H1 (cell line): ENCODE data around the gene UBR1. TPM values are rescaled to one million over a fixed set of nuclear protein-coding genes. Genes with fewer than 3 reads are reported as not detected.

ENCODE experiments used
- ASH2L ChIP-seq: fragments of 200-600, 300-600 bp; sonication (generic); IDR thresholded peaks from one replicate; pipeline ENCODE4 v1.7.1; 2017; ENCODE audit warnings: low read length
- CHD2 ChIP-seq: IDR thresholded peaks from 2 replicates; pipeline ENCODE4 v1.6.1; 2012; ENCODE audit warnings: low read length, improper control_type of control experiment
- CREB1 ChIP-seq: IDR thresholded peaks from 2 replicates; pipeline ENCODE4 v1.6.1; 2012; ENCODE audit warnings: inconsistent platforms
- EZH2 ChIP-seq: fragments of 200-600 bp; sonication (generic); IDR thresholded peaks from 2 replicates; pipeline ENCODE4 v1.7.1; 2012; ENCODE audit warnings: low read depth, mild to moderate bottlenecking, moderate library complexity, low read length, inconsistent platforms; ENCODE audit not compliant: severe bottlenecking
- KDM4A ChIP-seq: IDR thresholded peaks from one replicate; pipeline ENCODE4 v1.7.1; 2012; ENCODE audit warnings: low read depth, mild to moderate bottlenecking, moderate library complexity, low read length, inconsistent platforms; ENCODE audit not compliant: severe bottlenecking
- KDM5A ChIP-seq: fragments of 200-600 bp; IDR thresholded peaks from 2 replicates; pipeline ENCODE4 v1.7.1; 2012; ENCODE audit warnings: mild to moderate bottlenecking, low read length, inconsistent platforms, mixed read lengths
- POLR2AphosphoS5 ChIP-seq: IDR thresholded peaks from 2 replicates; pipeline ENCODE4 v1.6.1; 2011; ENCODE audit warnings: low read depth, low read length
- RAD21 ChIP-seq, 2 experiments: IDR thresholded peaks in 1 of 2; conservative IDR thresholded peaks in 1 of 2; 2 replicates each; pipeline ENCODE4 v1.6.1; 2011; ENCODE audit warnings: low read depth in 2 of 2, low read length in 2 of 2, improper control_type of control experiment in 1 of 2, inconsistent platforms in 1 of 2, mild to moderate bottlenecking in 1 of 2, moderate library complexity in 1 of 2
- RBBP5 ChIP-seq: IDR thresholded peaks from 2 replicates; pipeline ENCODE4 v1.7.1; 2012; ENCODE audit warnings: low read depth, mild to moderate bottlenecking, inconsistent platforms, low read length, moderate library complexity, borderline replicate concordance
- RFX5 ChIP-seq: IDR thresholded peaks from 2 replicates; pipeline ENCODE4 v1.6.1; 2011; ENCODE audit warnings: low read depth, low read length, improper control_type of control experiment, borderline replicate concordance
- SIRT6 ChIP-seq: IDR thresholded peaks from one replicate; pipeline ENCODE4 v1.7.1; 2012; ENCODE audit warnings: low read length, inconsistent platforms
- SP1 ChIP-seq: IDR thresholded peaks from 2 replicates; pipeline ENCODE4 v1.6.1; 2011; ENCODE audit warnings: low read depth, low read length
- SP2 ChIP-seq: IDR thresholded peaks from 2 replicates; pipeline ENCODE4 v1.6.1; 2012; ENCODE audit warnings: mild to moderate bottlenecking, low read length, inconsistent platforms
- TAF1 ChIP-seq: IDR thresholded peaks from 2 replicates; pipeline ENCODE4 v1.6.1; 2011; ENCODE audit warnings: mild to moderate bottlenecking, low read depth, low read length
- TAF7 ChIP-seq: optimal IDR thresholded peaks from 2 replicates; pipeline ENCODE3; 2011; ENCODE audit warnings: low read depth, mild to moderate bottlenecking, inconsistent platforms, low read length, moderate library complexity, borderline replicate concordance
- TBP ChIP-seq: IDR thresholded peaks from 2 replicates; pipeline ENCODE4 v1.6.1; 2011; ENCODE audit warnings: low read depth, low read length, improper control_type of control experiment
- YY1 ChIP-seq: IDR thresholded peaks from 2 replicates; pipeline ENCODE4 v1.6.1; 2011; ENCODE audit warnings: low read depth, mild to moderate bottlenecking, low read length
- polyA plus RNA-seq, 7 experiments: library from polyadenylated mRNA; depleted of rRNA in 3 of 7; stranded (reverse) in 5 of 7; unstranded in 2 of 7; fragments of >200 nt in 5 of 7; fragments of 200-250 nt in 2 of 7; gene quantifications; 1 replicate in 5 of 7; 2 replicates in 1 of 7; 4 replicates in 1 of 7; pipeline versions ENCODE4 v1.2.1 to v1.2.3, GENCODE V29; 2011 to 2013; ENCODE audit warnings: missing spikeins in 2 of 7, mixed read lengths in 2 of 7
- total RNA-seq: library from RNA; stranded (reverse); fragmentation: NEBNext Ultra II Directional; extraction: Animal tissue kit (Norgen Biotek cat#: 25700); gene quantifications from 2 replicates; pipeline ENCODE4 v1.2.1, GENCODE V29; 2021

UBR1 gene
- total and polyA plus RNA-seq, 2 of the 8 experiments (the other 6 are each of a cell fraction or from before 2014, with no cell fraction given) = 3.7 to 18.7 TPM

DNA sequence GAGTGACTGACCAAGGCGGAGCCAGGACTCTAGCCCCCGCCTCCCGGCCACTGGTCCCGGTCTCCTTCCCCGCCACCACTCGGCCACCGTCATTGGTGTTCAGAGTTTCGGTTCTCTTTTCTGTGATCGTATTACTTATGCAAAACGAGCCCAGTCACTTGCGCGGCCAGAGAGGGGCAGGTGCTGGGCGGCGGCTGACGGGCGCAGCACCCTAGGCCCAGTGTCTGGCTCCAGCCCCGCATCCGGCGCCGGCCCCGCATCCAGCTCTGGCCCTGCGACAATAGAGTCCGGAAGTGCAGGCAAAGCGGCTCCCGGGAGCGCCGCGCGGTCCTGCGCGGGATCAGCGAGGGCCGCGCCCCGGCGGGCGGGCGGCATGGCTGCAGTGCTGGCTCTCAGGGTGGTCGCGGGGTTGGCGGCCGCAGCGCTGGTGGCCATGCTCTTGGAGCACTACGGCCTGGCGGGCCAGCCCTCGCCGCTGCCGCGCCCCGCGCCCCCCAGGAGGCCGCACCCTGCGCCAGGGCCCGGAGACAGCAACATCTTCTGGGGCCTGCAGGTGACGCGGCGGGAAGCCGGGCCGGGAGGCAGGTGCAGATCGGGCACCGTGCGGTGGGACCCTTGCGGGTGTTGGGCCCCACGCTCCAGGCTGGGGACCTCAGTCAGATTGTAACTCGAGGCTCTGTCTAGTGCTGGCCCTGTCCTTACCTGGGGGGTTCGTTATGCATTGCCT, 27.8 kb upstream of the UBR1 start, which contains the start of gene TMEM62 (continued):
- TF ChIP-seq TBP (peak; percentile 25; the same call in 1 of the 2 replicates), SP1 (no peak), TAF7 (no peak), YY1 (no peak), RAD21 (IDR thresholded peaks at IDR 0.05 in 1 of 2, conservative IDR thresholded peaks at IDR 0.05 in 1 of 2; ENCODE audit: low read depth in 2 of 2, low read length in 2 of 2) (no peak), RFX5 (no peak), CREB1 (no peak), SP2 (no peak), TAF1 (peak; percentile 65; the same call in 1 of the 2 replicates), CHD2 (no peak), POLR2AphosphoS5 (0 out of 2 replicates have a peak, but pooled peaks have one; percentile 44), RBBP5 (0 out of 2 replicates have a peak, but pooled peaks have one; percentile 43), SIRT6 (no peak), ASH2L (peak; percentile 36), KDM5A (no peak), EZH2 (peak; percentile 72), KDM4A (peak; percentile 93)
